IPS-NIHi11 (cell line): ENCODE results near the gene IQGAP2.
A peak's percentile ranks its signal among the peaks of the same experiment; 100 is the strongest.
"Not testable (repeated sequence)": the region's sequence is repeated elsewhere in the genome, so short reads cannot be mapped to it uniquely, and the experiment has no call there.

Experiments used
- DNase-seq: peaks from one replicate; pipeline ENCODE4 v3.0.0; 2012; ENCODE audit warnings: mixed read lengths, low spot score

The IQGAP2 gene

DNA sequence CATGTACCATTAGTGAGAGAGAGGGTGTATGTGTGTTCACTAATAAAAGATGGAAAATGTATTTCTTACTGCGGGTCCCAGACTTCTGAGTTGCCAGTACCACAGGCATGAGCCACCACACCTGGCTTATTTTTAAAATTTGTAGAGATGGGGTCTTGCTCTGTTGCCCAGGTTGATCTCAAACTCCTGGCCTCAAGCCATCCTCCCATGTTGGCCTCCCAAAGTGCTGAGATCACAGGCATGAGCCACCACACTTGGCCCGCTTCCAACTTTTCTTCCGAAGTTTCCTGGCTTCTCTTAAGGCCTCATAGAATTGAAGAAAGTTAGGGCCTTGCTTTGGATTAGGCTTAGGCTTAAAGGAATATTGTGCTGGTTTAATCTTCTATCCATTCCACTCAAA lies 260.5 kb downstream of the IQGAP2 start:
- DNase-seq: no peak

- no peak for DNase-seq
Measured at GRCh38 chr5:76664079-76664478, 261.0 kb downstream of the IQGAP2 start.

GRCh38 chr5:76667495-76667894 lies 264.4 kb downstream of the IQGAP2 start:
- no peak for DNase-seq

- no peak for DNase-seq
Measured at GRCh38 chr5:76669245-76669644, 266.2 kb downstream of the IQGAP2 start.

GRCh38 chr5:76670508-76670907 lies 267.4 kb downstream of the IQGAP2 start:
- DNase-seq: no peak

- DNase-seq: no peak
Measured at GRCh38 chr5:76672242-76672641, 269.2 kb downstream of the IQGAP2 start.

DNA sequence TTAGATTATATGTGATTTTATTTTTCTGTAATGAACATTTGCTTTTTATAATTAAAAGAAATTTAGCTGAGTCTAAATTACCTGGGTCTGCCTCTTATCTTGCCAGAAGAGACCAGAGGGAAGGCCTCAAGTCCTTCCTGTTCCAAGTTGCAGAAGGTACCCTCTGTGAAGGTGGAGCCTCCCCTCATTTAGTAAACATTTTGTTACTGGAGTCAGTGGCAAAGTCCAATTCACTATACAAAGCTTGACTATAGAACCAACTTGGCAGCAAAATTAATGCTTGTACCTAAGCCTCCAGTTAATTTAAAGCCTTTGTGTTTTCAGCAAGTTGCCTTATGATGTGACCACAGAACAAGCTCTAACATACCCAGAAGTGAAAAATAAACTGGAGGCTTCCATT lies 270.0 kb downstream of the IQGAP2 start:
- no peak for DNase-seq

DNA sequence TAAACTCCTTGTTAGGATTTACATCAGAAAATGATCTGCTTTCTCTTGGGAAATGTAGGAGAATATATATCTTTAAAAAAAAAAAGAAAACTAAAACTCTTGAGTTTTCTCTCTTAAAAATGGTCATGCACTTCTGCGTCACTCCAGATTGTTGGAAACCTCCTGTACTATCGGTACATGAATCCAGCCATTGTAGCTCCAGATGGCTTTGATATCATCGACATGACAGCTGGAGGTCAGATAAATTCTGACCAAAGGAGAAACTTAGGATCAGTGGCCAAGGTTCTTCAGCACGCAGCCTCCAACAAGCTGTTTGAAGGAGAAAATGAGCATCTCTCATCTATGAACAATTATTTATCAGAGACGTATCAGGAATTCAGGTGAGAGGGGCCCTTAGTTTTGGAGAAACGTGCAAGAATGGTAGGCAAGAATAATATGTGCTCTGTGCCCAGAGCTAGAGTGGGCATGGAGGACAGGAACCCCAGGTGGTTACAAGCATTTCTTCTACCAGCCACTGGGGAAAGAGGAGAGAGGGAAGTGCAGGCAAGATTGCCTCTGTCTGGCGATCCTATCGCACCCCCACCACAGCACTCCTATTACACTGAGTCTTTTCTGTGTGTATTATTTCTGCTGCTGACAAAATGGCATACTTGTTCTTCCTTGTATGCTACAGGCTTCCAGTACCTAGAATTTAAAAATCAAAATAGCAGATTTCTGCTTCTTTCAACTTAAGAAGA lies 271.4 kb downstream of the IQGAP2 start:
- peak; percentile 12 for DNase-seq

DNA sequence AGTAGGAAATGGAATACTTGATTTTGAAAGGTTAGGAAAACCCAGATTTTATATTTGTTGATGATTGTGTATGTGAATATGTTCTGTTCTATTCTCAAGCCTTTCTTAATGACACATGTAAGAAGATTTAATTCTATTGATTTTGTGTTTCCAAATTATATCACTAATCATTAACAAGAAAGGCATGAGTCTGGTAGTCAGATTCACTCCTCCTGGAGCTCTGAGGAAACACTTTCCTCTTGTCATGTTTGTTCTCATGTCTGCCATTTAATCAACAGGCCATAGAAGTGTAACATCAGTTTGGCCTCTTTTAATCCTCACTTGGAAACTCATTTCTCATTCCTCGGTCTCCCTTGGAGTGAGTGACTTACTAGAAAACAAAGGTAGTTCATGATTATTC lies 272.3 kb downstream of the IQGAP2 start:
- DNase-seq: no peak

GRCh38 chr5:76677849-76678472 lies 274.9 kb downstream of the IQGAP2 start:
- DNase-seq: no peak

GRCh38 chr5:76679231-76679630 lies 276.1 kb downstream of the IQGAP2 start:
- DNase-seq: no peak

DNA sequence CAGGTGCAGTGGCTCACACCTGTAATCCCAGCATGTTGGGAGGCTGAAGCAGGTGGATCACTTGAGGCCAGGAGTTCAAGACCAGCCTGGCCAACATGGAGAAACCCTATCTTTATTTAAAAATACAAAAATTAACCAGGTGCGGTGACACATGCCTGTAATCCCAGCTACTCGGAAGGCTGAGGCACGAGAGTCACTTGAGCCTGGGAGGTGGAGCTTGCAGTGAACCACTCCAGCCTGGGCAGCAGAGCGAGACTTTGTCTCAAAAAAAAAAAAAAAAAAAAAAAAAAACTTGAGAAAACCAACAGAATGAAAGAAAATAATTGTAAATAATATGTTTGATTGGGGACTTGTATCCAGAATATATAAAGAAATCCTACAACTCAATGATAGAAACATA lies 277.7 kb downstream of the IQGAP2 start:
- not testable (repeated sequence) for DNase-seq

DNA sequence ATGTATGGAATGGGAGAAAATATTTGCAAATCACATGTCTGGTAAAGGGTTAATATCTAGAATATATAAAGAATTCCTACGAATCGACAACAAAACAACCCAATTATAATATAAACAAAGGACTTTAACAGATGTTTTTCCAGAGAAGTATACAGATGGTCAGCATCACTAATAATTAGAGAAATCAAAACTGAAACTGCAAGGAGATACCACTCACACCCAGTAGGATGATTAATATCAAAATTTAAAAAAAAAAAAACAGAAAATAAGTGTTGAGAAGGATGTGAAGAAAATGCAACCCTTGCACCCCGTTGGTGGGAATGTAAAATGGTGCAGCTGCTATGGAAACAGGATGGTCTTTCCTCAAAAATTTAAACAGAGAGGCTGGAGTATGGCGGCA lies 278.2 kb downstream of the IQGAP2 start:
- DNase-seq: no peak

GRCh38 chr5:76682387-76682786 lies 279.3 kb downstream of the IQGAP2 start:
- no peak for DNase-seq

DNA sequence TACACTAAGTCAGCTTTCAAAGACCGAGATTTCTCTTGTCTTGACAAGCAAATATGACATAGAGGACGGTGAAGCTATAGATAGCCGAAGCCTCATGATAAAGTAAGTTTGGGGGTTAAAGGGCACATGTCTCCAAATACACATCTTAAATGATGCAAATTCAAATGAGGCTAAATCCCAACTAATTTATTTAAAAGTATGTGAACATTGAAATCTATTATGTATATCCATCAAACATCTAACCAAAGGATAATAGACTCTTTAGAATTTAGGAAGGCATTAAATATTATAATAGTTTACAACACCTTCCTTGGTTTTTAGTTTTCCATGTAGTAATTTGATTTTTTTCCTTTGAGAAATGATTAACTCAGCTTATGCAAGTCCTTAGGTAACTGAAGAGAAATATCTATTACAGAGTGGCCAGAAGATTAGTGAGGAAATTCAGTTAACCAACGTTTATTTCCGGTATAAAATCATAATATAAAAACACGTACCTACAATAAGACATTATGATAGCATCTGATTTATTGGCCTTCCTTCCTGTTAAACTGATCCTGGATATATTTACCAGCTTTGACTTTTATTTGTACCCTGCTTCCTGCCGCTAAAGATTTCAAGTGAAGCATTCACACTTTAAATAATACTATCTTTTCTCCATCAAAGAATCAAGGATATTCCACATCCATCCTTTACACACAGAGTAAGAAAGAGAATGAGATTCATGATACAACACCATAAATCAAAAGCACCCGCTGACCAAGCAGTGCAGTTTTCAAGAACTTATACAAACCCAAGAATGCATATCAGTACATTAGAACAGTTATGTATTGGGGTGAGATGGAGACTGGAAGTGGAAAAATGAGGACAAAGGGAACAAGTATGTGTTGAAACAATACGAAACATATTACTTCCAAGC lies 281.0 kb downstream of the IQGAP2 start:
- no peak for DNase-seq

GRCh38 chr5:76684756-76685519 lies 281.9 kb downstream of the IQGAP2 start:
- no peak for DNase-seq

- DNase-seq: no peak
Measured at GRCh38 chr5:76685704-76686103, 282.6 kb downstream of the IQGAP2 start.

DNA sequence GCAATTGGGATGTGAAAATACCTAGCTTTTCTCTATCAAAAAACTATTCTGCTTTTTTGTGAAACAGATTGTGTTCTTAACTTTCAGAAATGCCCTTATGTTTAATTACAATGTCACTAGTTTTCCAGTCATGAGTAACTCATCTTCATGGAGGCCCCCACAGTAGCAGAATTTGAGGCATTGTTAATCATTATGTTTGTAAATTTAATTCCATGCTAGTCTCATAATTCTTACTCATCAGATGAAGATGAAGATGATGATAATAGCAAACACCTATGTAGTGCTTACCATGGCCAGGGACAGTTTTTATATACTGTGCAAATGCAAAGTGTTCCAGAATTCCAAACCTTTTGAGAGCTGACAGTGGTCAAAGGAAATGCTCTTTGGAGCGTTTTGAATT lies 285.1 kb downstream of the IQGAP2 start:
- DNase-seq: no peak

DNA sequence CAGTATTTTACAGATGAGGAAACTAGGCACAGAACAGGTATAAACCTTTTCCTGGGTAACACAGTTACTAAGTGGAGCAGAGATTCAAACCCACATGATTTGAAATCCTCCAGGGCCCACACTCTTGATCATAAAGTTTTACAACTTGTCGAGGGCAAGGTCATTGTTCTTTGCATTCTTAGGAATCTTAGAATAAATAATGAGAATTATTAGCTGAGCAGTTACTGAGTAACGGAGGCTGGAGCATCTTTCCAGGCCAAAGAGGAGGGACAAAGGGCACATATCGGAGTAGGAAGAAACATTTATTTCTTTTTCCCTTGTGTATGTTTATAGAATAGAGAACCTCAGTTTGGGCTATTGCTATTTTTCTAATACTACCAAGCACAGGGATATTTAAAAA lies 285.8 kb downstream of the IQGAP2 start:
- DNase-seq: no peak

GRCh38 chr5:76689321-76690036 lies 286.4 kb downstream of the IQGAP2 start:
- DNase-seq: no peak

DNA sequence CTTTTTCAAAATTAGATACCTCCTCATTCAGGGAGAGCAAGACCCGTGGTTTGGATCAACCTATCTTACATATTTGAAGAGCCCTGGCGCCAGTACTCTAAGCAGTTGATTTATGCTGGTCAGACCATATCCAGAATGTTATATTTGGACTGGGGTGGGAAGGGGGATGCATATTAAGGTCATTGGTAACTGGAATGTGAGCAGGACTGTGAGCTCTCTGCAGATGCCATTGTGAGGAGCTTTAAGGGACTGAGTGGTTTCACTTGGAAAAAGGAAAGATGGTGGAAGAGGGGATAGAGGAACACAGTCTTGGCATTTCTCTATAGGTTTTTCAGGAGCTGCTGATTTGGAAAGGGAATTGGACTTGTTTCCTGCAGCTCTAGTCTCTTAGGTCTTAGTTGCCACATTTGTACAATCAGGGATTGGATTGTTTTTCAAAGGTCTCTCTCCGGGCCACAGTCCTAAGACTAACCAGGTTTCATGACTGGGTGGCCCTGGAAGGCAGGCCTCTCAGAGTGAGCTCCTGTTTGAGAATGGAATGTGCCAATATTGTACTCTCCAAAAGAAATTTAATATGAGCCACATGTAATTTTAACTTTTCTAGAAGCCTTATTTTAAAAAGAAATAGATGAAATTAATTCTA lies 287.1 kb downstream of the IQGAP2 start:
- DNase-seq: no peak
